ENCODE data around the gene ARF4.

- TF ChIP-seq CTCF (IDR thresholded peaks at IDR 0.05): no peak
- TF ChIP-seq POLR2A (IDR thresholded peaks at IDR 0.05): no peak
These were observed 50.5 kb downstream of the ARF4 start for GRCh38 chr3:57546616-57547015.

All from breast epithelium (tissue), 3 donors.